Measurements from ENCODE around the gene ZFAND3.

DNA sequence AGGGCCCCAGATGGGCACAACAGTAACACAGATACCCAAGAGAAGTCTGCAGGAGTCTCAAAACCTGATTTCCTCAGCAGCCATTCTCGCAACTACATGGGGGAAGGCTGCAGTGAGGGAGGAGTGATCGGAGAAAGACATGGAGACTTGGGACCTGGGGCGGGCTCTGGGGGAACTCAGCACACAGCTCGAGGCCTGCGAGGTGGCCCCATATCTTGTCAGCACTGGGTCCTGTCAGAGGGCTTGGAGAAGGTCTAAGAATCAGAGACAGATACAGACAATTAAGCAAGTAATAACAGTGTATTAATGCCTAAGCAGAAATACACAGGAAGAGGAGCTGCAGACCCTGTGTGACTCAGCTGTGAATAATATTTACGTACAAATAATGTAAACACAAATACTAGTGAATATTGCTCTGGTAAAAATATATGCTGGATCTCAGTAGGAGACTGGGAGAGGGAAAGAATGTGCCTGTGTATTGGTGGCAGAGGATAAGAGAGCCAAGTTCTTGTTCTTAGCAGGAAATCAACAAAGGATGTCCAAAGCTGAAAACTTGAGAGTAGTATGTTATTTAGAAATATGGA, 336.2 kb downstream of the ZFAND3 start:
- TF ChIP-seq POLR2A (IDR thresholded peaks at IDR 0.05; ENCODE audit: low read depth, low read length) (no peak), POLR2AphosphoS5 (IDR thresholded peaks at IDR 0.05; ENCODE audit: low read depth, low read length) (no peak), TAF1 (IDR thresholded peaks at IDR 0.05; ENCODE audit: borderline replicate concordance, low read depth, low read length) (no peak)
